IPS DF 19.7 (cell line): ENCODE data around the gene CD2.

Source experiments
- DNase-seq: peaks from one replicate; pipeline ENCODE4 v3.0.0-alpha.2; 2013; ENCODE audit warnings: low read depth, low spot score

Gene CD2

GRCh38 chr1:116760487-116760886 is 6.3 kb downstream of the CD2 start:
- no peak for DNase-seq

DNA sequence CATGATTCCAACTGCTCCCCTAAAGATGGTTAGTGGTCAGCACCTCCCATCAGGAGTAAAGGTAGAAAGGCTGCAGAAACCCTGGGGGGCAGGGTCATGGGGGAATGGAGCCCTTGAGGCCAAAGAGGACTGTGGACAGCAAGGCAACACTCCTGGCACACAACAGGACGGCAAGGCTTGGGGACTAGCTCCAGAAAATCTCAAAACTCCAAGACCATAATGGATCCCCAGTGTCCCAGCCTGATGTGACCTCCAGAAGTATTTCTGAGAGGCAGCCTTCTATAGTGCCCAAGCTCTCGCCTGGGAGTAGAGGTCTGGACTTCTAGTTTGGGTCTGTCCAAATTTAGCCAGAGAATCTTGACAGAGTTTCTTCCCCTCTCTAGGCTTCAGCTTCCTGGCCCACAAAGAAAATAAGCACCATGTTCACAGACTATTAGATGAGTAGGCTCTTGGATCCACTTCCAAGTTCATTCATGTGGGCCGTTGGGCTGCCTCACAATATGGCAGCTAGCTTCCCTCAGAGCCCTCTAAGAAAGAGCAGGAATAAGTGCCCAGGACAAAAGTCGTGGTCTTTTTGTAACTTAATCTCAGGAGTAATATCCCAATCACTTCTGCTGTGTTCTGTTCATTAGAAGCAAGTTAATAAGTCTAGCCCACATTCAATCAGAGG is 6.9 kb downstream of the CD2 start:
- no peak for DNase-seq

- DNase-seq, result no peak
These were observed 8.1 kb downstream of the CD2 start for GRCh38 chr1:116762281-116762680.

GRCh38 chr1:116762781-116763115 is 8.5 kb downstream of the CD2 start:
- DNase-seq, result no peak

DNA sequence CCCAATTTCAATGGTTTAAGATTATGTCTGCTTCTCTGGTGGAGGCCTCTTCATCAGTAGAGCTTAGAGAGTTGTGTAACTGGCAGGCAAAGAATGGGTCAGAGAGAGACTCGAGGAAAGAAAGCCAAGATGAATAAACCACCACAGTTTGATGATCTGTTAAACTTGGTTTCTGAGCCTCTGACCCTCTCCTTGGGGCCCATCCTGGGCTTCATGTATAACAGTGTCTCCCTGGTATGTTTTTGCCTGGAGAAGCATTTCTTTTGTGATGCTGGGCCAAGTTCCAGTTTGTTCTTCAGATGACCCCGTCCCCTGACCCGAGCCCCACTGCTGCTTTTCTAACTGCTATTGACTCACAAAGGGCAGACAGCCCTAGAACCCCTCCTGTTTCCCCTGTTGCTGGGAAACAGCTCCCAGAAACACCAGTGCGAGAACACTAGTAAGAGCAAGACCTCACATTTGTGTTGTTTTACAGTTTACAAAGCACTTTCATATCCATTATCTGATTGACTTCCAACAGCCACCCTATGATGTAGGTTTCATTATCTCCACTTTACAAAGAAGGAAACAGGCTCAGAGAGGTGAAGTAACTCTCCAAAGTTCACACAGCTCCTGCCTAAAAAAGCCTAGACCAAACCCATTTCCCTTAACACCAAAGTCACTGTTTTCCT is 9.0 kb downstream of the CD2 start:
- no peak for DNase-seq

- DNase-seq, result no peak
These were observed 9.7 kb downstream of the CD2 start for GRCh38 chr1:116763787-116764465.

DNA sequence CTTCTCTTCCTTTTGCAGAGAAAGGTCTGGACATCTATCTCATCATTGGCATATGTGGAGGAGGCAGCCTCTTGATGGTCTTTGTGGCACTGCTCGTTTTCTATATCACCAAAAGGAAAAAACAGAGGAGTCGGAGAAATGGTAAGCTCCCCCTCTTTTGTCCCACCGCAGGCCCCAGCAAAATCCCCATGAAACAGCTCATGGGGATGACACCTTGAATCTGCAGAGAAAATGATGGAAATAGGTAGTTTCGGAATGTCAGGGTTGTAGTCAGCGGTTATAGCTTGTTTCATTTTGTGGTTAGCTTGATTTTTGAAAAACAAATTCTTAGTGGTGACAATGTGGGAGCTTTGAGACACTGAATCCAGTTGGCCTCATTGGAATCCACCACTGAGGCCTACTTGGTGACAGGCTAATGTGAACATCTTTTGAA is 10.3 kb downstream of the CD2 start:
- DNase-seq, result no peak

GRCh38 chr1:116764906-116765862 is 11.0 kb downstream of the CD2 start:
- DNase-seq, result no peak

DNA sequence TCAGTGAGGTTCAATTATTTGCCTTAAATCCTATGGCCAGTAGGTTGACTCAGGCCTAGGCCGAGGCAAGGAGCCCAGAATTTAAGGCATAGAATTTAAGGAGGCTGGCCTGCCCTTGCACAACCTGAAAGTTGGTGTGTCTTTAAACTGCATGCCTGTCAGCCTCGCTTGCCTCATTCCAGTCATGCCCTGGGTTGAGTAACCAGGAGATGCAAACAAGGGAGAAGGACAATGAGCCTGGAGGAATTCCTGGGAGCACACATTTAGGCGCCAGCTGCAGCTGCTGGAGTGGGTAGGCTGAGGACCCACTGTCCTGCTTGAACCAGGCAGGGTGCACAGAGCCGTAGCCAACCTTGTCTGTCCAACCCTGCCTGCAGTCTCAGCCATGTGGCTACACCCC is 11.7 kb downstream of the CD2 start:
- DNase-seq, result no peak

DNA sequence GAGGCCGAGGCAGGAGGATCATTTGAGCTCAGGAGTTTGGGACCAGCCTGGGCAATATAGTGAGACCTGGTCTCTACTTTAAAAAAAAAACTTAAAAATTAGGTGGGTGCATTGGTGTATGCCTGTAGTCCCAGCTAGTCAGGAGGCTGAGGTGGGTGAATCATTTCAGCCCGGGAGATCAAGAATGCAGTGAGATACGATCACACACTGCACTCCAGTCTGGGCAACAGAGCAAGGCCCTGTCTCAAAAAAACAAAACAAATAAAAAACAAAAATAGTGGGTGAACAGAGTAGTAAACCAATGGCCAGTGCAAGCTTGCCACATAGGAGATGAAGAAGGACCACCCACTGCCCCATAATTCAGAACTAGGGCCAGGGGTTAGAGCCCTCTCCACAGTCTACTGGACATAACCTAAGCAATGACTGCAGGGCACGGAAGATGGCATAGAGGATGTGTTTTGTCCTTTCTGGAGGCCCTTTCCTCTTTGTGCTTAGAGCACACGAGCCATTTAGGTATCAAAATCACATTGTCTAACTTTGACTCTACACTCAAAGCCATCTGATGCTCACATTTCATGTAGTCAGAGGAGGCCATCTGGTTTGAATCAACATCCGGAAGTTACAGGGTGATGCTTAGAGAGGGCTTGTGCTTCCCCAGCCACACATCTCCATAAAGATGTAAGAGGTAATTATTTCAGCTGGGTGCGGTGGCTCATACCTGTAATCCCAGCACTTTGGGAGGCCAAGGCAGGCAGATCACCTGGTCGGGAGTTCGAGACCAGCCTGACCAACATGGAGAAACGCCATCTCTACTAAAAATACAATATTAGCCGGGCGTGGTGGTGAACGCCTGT is 12.6 kb downstream of the CD2 start:
- DNase-seq, result no peak

- no peak for DNase-seq
These were observed 13.7 kb downstream of the CD2 start for GRCh38 chr1:116767782-116768382.

- DNase-seq, result no peak
These were observed 14.3 kb downstream of the CD2 start for GRCh38 chr1:116768416-116769103.

GRCh38 chr1:116769104-116769452 is 14.8 kb downstream of the CD2 start:
- no peak for DNase-seq

DNA sequence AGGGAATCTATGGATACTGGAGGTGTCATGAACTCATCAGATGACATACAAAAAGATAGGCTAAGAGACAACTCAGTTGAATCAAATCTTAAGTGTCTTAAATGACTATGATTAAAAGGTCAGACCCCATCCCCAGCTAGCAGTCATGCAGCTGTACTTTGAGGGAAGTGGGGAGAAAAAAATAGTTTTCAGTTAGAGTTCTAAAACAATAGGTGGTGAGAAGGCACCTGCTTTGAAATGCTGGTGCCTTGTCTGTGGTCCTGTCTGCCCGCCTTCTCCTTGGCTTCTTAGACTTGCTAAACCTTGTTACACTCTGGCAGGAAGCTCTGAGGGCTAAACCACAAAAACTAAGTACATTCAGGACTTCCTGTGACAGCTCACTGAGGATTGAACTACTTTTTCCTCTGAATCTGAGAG is 15.3 kb downstream of the CD2 start:
- no peak for DNase-seq

DNA sequence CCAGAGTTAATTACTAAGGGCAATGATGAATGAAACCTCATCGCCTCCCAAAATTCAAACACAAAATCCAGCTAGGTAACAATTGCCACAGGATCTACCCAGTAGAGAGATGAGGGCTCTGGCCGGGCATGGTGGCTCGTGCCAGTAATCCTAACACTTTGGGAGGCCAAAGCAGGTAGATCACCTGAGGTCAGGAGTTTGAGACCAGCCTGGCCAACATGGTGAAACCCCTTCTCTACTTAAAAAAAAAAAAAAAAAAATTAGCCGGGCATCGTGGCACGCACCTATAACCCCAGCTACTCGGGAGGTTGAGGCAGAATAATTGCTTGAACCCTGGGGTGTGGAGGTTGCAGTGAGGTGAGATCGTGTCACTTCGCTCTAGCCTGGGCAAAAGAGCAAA is 15.8 kb downstream of the CD2 start:
- DNase-seq, result no peak

GRCh38 chr1:116770625-116771024 is 16.4 kb downstream of the CD2 start:
- DNase-seq, result no peak

GRCh38 chr1:116771997-116772647 is 17.9 kb downstream of the CD2 start:
- no peak for DNase-seq

GRCh38 chr1:116772648-116773045 is 18.4 kb downstream of the CD2 start:
- DNase-seq, result no peak

DNA sequence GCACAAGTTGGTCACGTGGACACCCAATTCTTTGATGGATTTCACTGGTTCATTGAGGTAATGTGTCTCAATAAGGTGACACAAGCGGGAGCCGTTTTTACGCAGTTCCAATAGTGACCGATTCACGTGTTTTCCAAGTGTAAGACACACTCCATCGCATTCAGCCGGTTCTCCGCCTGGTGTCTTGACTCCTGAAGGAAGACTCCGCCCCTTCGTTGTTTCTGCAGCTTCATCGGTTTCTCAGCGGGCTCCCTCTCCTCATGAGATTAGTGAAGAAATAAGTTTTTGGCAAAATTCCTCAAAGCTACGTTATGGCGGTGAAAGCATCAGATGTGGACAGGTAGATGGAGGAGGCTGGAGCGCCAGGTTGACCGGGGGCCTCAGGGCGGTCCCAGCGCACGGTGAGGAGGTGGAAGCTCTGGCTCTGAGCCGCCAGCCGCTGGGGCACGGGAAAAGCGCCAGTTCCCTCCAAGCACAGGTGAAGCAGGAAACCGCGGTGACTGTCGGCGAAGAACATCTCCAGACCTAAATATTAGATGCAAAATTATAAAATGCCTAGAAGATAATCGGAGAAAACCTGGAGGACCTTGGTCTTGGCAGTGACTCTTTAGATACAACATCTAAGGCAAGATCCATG is 21.0 kb downstream of the CD2 start:
- no peak for DNase-seq
